ENCODE results near the gene GARIN5A. TPM values are rescaled to one million over a fixed set of nuclear protein-coding genes. Genes with fewer than 3 reads are reported as not detected.

The GARIN5A gene
- total RNA-seq, 4 donors from 2014 or later, result 0.53 to 2.0 (median 1.5) TPM

DNA sequence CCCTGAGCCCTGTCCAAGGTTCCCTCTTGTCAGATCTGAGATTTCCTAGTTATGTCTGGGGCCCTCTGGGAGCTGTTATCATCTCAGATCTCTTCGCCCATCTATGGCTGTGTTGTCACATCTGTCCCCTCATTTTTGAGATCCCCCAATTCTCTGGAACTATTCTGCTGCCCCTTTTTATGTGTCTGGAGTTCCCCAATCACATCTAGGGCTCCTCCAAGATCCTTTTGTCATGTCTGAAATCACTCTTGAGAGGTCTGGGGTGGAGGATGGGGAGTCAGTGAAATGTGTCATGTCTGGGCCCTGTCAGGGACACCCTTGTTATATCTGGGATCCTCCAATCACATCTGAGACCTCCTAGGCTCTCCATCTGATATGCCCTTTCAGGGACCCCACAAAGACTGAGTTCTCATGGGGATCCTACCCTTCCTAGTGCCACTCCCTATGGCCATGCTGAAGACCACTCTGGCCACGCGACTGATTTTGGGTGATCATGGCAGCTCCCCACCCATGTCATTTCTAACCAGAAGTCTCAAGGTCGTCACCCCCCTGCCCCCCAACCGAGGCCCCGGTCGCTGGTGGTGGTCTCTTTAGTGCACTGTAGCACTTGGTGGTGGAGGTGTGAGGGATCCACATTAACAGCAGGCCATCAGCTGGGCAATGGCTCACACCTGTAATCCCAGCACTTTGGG, 47.7 kb downstream of the GARIN5A start:
- Histone ChIP-seq H3K4me3 (no peak overlapping the region), H3K27me3 (peaks cover 0 to 62% (median 3%) of the 10 kb centered on the region in 4 donors), H3K9me3 (no peaks in the 10 kb centered on the region), H3K36me3 (no peaks in the 10 kb centered on the region), H3K27ac (no peak overlapping the region), H3K4me1 (peaks cover 6 to 32% (median 15%) of the 10 kb centered on the region in 3 donors)
- TF ChIP-seq POLR2A (IDR thresholded peaks at IDR 0.05), result no peak
- TF ChIP-seq, protein P1, sequence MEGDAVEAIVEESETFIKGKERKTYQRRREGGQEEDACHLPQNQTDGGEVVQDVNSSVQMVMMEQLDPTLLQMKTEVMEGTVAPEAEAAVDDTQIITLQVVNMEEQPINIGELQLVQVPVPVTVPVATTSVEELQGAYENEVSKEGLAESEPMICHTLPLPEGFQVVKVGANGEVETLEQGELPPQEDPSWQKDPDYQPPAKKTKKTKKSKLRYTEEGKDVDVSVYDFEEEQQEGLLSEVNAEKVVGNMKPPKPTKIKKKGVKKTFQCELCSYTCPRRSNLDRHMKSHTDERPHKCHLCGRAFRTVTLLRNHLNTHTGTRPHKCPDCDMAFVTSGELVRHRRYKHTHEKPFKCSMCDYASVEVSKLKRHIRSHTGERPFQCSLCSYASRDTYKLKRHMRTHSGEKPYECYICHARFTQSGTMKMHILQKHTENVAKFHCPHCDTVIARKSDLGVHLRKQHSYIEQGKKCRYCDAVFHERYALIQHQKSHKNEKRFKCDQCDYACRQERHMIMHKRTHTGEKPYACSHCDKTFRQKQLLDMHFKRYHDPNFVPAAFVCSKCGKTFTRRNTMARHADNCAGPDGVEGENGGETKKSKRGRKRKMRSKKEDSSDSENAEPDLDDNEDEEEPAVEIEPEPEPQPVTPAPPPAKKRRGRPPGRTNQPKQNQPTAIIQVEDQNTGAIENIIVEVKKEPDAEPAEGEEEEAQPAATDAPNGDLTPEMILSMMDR (IDR thresholded peaks at IDR 0.05), result no peak
- 89 to 93% methylated on average over 3 to 4 of the region's 7 CpGs for WGBS, 2 donors
- intact Hi-C loops (cut with DNase I), result no loop called here
- DNase-seq, result no peak

DNA sequence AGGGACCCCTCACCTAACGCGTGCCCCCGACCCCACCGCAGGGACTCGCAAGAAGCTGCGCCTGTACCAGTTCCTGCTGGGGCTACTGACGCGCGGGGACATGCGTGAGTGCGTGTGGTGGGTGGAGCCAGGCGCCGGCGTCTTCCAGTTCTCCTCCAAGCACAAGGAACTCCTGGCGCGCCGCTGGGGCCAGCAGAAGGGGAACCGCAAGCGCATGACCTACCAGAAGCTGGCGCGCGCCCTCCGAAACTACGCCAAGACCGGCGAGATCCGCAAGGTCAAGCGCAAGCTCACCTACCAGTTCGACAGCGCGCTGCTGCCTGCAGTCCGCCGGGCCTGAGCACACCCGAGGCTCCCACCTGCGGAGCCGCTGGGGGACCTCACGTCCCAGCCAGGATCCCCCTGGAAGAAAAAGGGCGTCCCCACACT, 48.6 kb downstream of the GARIN5A start:
- TF ChIP-seq, protein P1 (IDR thresholded peaks at IDR 0.05), result no peak
- peak in 1 of 4 donors; percentile 63 for TF ChIP-seq POLR2A (IDR thresholded peaks at IDR 0.05)
- H3K4me3 ChIP-seq, result peak overlapping the region; percentile 1 to 57 (median 30)
- H3K36me3 ChIP-seq, result no peaks in the 10 kb centered on the region
- H3K27ac ChIP-seq, result peak overlapping the region in 2 of 4 donors; percentile 50 to 64
- 1% methylated on average over 16 of the region's 38 CpGs; no CpG with 5 or more reads in 1 of the 2 donors for WGBS, 2 donors
- peaks cover 0 to 62% (median 3%) of the 10 kb centered on the region in 4 donors for H3K27me3 ChIP-seq
- peaks cover 6 to 32% (median 15%) of the 10 kb centered on the region in 3 donors for H3K4me1 ChIP-seq
- H3K9me3 ChIP-seq, result no peaks in the 10 kb centered on the region
- peak; percentile 44 for DNase-seq
- intact Hi-C loops (cut with DNase I), result no loop called here

DNA sequence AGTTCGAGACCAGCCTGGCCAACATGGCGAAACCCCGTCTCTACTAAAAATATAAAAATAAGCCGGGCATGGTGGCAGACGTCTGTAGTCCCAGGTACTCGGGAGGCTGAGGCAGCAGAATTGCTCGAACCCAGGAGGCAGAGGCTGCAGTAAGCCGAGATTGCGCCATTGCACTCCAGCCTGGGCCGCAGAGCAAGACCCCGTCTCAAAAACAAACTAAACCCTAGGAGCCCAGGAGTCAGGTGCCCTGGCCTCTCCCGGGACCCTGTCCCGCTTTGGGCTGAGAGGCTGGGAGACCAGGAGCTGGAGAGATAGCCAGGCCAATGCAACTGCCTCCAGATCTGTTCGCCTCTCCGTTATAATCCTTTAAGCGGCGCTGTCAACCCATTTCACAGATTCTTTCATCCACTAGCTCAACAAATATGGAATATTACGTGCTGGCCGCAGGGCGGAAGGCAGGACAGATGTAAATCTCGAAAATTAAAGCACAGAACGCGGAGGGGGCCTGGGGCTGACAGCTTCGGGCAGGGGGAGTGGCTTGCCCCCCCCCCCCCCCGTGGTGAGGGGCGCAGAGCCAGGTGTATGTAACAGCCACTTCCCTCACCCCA, 49.2 kb downstream of the GARIN5A start:
- intact Hi-C loops (cut with DNase I), result no loop called here
- TF ChIP-seq, protein P1 (IDR thresholded peaks at IDR 0.05), result no peak
- TF ChIP-seq POLR2A (IDR thresholded peaks at IDR 0.05), result no peak
- Histone ChIP-seq H3K4me3 (peak overlapping the region; percentile 1 to 57 (median 30)), H3K9me3 (no peaks in the 10 kb centered on the region), H3K36me3 (no peaks in the 10 kb centered on the region), H3K4me1 (peaks cover 5 to 29% (median 12%) of the 10 kb centered on the region in 3 donors), H3K27me3 (peaks cover 0 to 62% (median 1%) of the 10 kb centered on the region in 4 donors), H3K27ac (peak overlapping the region in 2 of 4 donors; percentile 50 to 64)
- 67 to 74% methylated on average over 13 to 22 of the region's 26 CpGs for WGBS, 2 donors
- DNase-seq, result no peak

DNA sequence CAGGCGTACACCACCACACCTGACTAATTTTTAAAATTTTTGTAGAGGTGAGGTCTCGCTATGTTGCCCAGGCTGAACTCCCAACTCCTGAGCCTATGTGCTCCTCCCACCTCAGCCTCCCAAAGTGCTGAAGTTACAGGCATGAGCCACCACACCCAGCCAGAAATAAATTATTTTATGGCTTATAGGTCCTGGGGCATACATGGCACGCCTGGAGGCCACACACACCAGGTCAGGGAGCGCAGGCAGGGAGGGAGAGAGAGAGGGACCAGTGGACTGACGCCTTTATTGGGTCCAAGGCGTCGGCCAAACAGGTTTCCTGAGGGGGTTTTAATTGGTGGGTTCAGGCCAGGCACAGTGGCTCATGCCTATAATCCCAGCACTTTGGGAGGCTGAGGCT, 51.1 kb downstream of the GARIN5A start:
- Histone ChIP-seq H3K9me3 (no peaks in the 10 kb centered on the region), H3K4me1 (peaks cover 0 to 11% (median 0%) of the 10 kb centered on the region in 3 donors), H3K36me3 (no peaks in the 10 kb centered on the region), H3K27ac (no peak overlapping the region), H3K4me3 (no peak overlapping the region), H3K27me3 (peaks cover 0 to 66% (median 1%) of the 10 kb centered on the region in 4 donors)
- WGBS, 2 donors, result 67 to 90% methylated on average over 3 to 7 of the region's 7 CpGs
- TF ChIP-seq POLR2A (IDR thresholded peaks at IDR 0.05), result no peak
- TF ChIP-seq, protein P1 (IDR thresholded peaks at IDR 0.05), result no peak
- DNase-seq, result no peak
- intact Hi-C loops (cut with DNase I), result no loop called here
